HCT116 (cell line): Measurements from ENCODE around the gene P2RX1. TPM values are rescaled to one million over a fixed set of nuclear protein-coding genes. Genes with fewer than 3 reads are reported as not detected.

Experiments
- ATAC-seq: fragments of 200-7000 bp; cut with Tn5 transposase; 2 replicates; pipeline ENCODE4 v1.9.1; 2020; ENCODE audit warnings: mild to moderate bottlenecking, moderate library complexity
- BruUV-seq: library from RNA; stranded (reverse); fragments of 400-500 nt; replicated peaks from 2 replicates; lab custom pipeline; 2021; lab: Mats Ljungman, UMichigan
- CTCF ChIA-PET: fragments of 300-600 bp; sonication (Branson Sonifier 250); formaldehyde crosslinking; loops from one replicate; lab custom pipeline; 2021; ENCODE audit warnings: antibody characterized with exemption; lab: Charles Lee
- POLR2A ChIA-PET: fragments of 300-600, 350-600 bp; sonication (Branson Sonifier 250); formaldehyde crosslinking; loops from one replicate; lab custom pipeline; 2021; ENCODE audit warnings: antibody characterized with exemption; lab: Charles Lee
- RAD21 ChIA-PET, 2 experiments: fragments of 300-600 bp; sonication (Branson Sonifier 250); formaldehyde crosslinking; loops; one replicate each; lab custom pipeline; 2023; ENCODE audit warnings: low total read pairs in 2 of 2; ENCODE audit not compliant: uncharacterized antibody in 2 of 2, unreplicated experiment in 2 of 2, low non-redundant PET in 1 of 2; lab: Charles Lee
- DNase-seq: peaks from one replicate; pipeline ENCODE4 v3.0.0-alpha.2; 2010; ENCODE audit warnings: low read depth, low spot score
- H2AFZ ChIP-seq: fragments of 200-600 bp; shearing (Covaris generic), sonication (generic); 2 replicates; pipeline ENCODE4 v1.6.1; 2017; ENCODE audit warnings: low read depth, mixed run types, mixed read lengths, antibody characterized with exemption, low read length; ENCODE audit not compliant: poor library complexity, severe bottlenecking
- H3K27ac ChIP-seq: 2 replicates; pipeline ENCODE4 v1.5.1; 2012; ENCODE audit warnings: low read depth, low read length
- H3K27me3 ChIP-seq: fragments of 200-600 bp; sonication (generic); 2 replicates; pipeline ENCODE4 v1.6.1; 2016; ENCODE audit warnings: mixed run types, low read length, mixed read lengths; ENCODE audit not compliant: insufficient read depth
- H3K36me3 ChIP-seq, 2 experiments: fragments of 200-500 bp in 1 of 2; fragments of 200-600 bp in 1 of 2; sonication (Bioruptor generic) in 1 of 2; sonication (generic) in 1 of 2; 2 replicates each; pipeline versions ENCODE4 v1.5.1 to v1.6.1; 2014 to 2016; ENCODE audit warnings: low read length in 2 of 2, inconsistent platforms in 1 of 2, mixed read lengths in 1 of 2, mixed run types in 1 of 2; ENCODE audit not compliant: insufficient read depth in 2 of 2, control insufficient read depth in 1 of 2
- H3K4me1 ChIP-seq, 2 experiments: fragments of 200-600 bp in 1 of 2; sonication (generic) in 1 of 2; 2 replicates each; pipeline versions ENCODE4 v1.5.1 to v1.6.1; 2012 to 2017; ENCODE audit warnings: low read length in 2 of 2, inconsistent platforms in 1 of 2, mild to moderate bottlenecking in 1 of 2, mixed read lengths in 1 of 2, mixed run types in 1 of 2, moderate library complexity in 1 of 2; ENCODE audit not compliant: insufficient read depth in 2 of 2, control insufficient read depth in 1 of 2
- H3K4me2 ChIP-seq: fragments of 200-600 bp; sonication (generic); 2 replicates; pipeline ENCODE4 v1.6.1; 2017; ENCODE audit warnings: mixed run types, low read length, mixed read lengths
- H3K4me3 ChIP-seq, 2 experiments: fragments of 200-600 bp in 1 of 2; sonication (generic) in 1 of 2; replicated peaks in 1 of 2; 2 replicates each; pipeline ENCODE4 v1.5.1; 2011 to 2016; ENCODE audit warnings: low read length in 2 of 2, control low read depth in 1 of 2, low read depth in 1 of 2, mild to moderate bottlenecking in 1 of 2, mixed read lengths in 1 of 2, mixed run types in 1 of 2
- H3K79me2 ChIP-seq: fragments of 200-600 bp; sonication (generic); 2 replicates; pipeline ENCODE4 v1.6.1; 2017; ENCODE audit warnings: mild to moderate bottlenecking, mixed run types, low read length, moderate library complexity, mixed read lengths; ENCODE audit not compliant: insufficient read depth
- H3K9ac ChIP-seq: fragments of 200-600 bp; sonication (generic); 2 replicates; pipeline ENCODE4 v1.6.1; 2016; ENCODE audit warnings: low read length, mixed read lengths
- H3K9me2 ChIP-seq: fragments of 200-600 bp; sonication (generic), shearing (Covaris generic); 2 replicates; pipeline ENCODE4 v1.6.1; 2017; ENCODE audit warnings: mixed run types, mild to moderate bottlenecking, moderate library complexity; ENCODE audit not compliant: insufficient read depth
- H3K9me3 ChIP-seq, 2 experiments: fragments of 200-500 bp in 1 of 2; fragments of 200-600 bp in 1 of 2; sonication (Bioruptor generic) in 1 of 2; sonication (generic) in 1 of 2; 2 replicates each; pipeline ENCODE4 v1.6.1; 2014 to 2017; ENCODE audit warnings: low read length in 2 of 2, mixed read lengths in 2 of 2, inconsistent platforms in 1 of 2, low read depth in 1 of 2, mild to moderate bottlenecking in 1 of 2, mixed run types in 1 of 2, moderate library complexity in 1 of 2; ENCODE audit not compliant: control insufficient read depth in 1 of 2, insufficient read depth in 1 of 2
- H4K20me1 ChIP-seq: fragments of 200-600 bp; sonication (generic), shearing (Covaris generic); 2 replicates; pipeline ENCODE4 v1.6.1; 2017; ENCODE audit warnings: mixed run types, mild to moderate bottlenecking, moderate library complexity; ENCODE audit not compliant: insufficient read depth
- CTCF ChIP-seq, 3 experiments: fragments of 200-600 bp in 1 of 3; sonication (generic) in 1 of 3; IDR thresholded peaks in 2 of 3; conservative IDR thresholded peaks in 1 of 3; 2 replicates each; pipeline ENCODE4 v1.5.1; 2012 to 2017; ENCODE audit warnings: low read depth in 2 of 3, low read length in 2 of 3, antibody characterized with exemption in 1 of 3, borderline replicate concordance in 1 of 3, control low read depth in 1 of 3, mild to moderate bottlenecking in 1 of 3, mixed read lengths in 1 of 3, mixed run types in 1 of 3, moderate library complexity in 1 of 3; ENCODE audit not compliant: insufficient read depth in 1 of 3
- EGR1 ChIP-seq: IDR thresholded peaks from 2 replicates; pipeline ENCODE4 v1.6.1; 2012; ENCODE audit warnings: low read depth
- EZH2 ChIP-seq: fragments of 200-600 bp; sonication (generic); IDR thresholded peaks from 2 replicates; pipeline ENCODE4 v1.6.1; 2017; ENCODE audit warnings: antibody characterized with exemption, mixed run types
- FOSL1 ChIP-seq: IDR thresholded peaks from 2 replicates; pipeline ENCODE4 v1.6.1; 2012; ENCODE audit warnings: low read depth
- JUND ChIP-seq: IDR thresholded peaks from 2 replicates; pipeline ENCODE4 v1.6.1; 2012
- MAX ChIP-seq: IDR thresholded peaks from 2 replicates; pipeline ENCODE4 v1.6.1; 2012
- POLR2A ChIP-seq: IDR thresholded peaks from 2 replicates; pipeline ENCODE4 v1.7.0; 2011; ENCODE audit warnings: borderline replicate concordance; ENCODE audit not compliant: insufficient read depth, insufficient read length; ENCODE audit errors: extremely low read depth
- POLR2AphosphoS5 ChIP-seq: IDR thresholded peaks from 2 replicates; pipeline ENCODE4 v1.6.1; 2011; ENCODE audit warnings: mild to moderate bottlenecking, low read depth, low read length, moderate library complexity
- SIN3A ChIP-seq: IDR thresholded peaks from 2 replicates; pipeline ENCODE4 v1.6.1; 2012; ENCODE audit warnings: low read depth
- SP1 ChIP-seq: IDR thresholded peaks from 2 replicates; pipeline ENCODE4 v1.6.1; 2012; ENCODE audit warnings: low read depth
- YY1 ChIP-seq: IDR thresholded peaks from 2 replicates; pipeline ENCODE4 v1.6.1; 2011; ENCODE audit warnings: low read length, low read depth, moderate library complexity, mild to moderate bottlenecking; ENCODE audit not compliant: insufficient replicate concordance; ENCODE audit errors: extremely low read depth
- ZBTB33 ChIP-seq: IDR thresholded peaks from 2 replicates; pipeline ENCODE4 v1.6.1; 2011; ENCODE audit warnings: mild to moderate bottlenecking, low read length, moderate library complexity; ENCODE audit not compliant: insufficient replicate concordance; ENCODE audit errors: extremely low read depth
- ZFX ChIP-seq: fragments of 450-650 bp; IDR thresholded peaks from 2 replicates; pipeline ENCODE4 v1.6.1; 2017
- intact Hi-C: fragments of 100-400 bp; cut with micrococcal nuclease; formaldehyde crosslinking; loops from 2 replicates; pipeline ENCODE4 v1.10.0; 2022
- total RNA-seq: library from RNA; stranded (reverse); gene quantifications from one replicate; pipeline ENCODE4 v1.2.1, GENCODE V29; 2021; ENCODE audit not compliant: unreplicated experiment

P2RX1 gene
- total RNA-seq, 1 experiment from 2014 or later, result not detected

GRCh38 chr17:3888343-3889171 lies 27.7 kb downstream of the P2RX1 start:
- intact Hi-C loops, result no loop called here
- Histone ChIP-seq H3K9ac (peak overlapping the region; percentile 63), H3K4me2 (peak overlapping the region; percentile 89), H3K9me3 (no peaks in the 10 kb centered on the region), H4K20me1 (no peaks in the 10 kb centered on the region), H3K4me1 (peaks cover 61 to 75% of the 10 kb centered on the region in 2 experiments), H3K27me3 (no peaks in the 10 kb centered on the region), H2AFZ (no peak overlapping the region), H3K36me3 (peaks cover 4 to 8% of the 10 kb centered on the region in 2 experiments; a peak in 2 of 4 replicates), H3K27ac (peak overlapping the region; percentile 83), H3K9me2 (no peaks in the 10 kb centered on the region), H3K79me2 (peaks cover 16% of the 10 kb centered on the region; the same call in 1 of the 2 replicates), H3K4me3 (peak overlapping the region; percentile 40 to 53)
- peak; percentile 35 for ATAC-seq
- ChIA-PET POLR2A (no interaction called here), CTCF (interaction anchor here (0.6 kb wide), 1 partner anchor 26 kb away, joined by 3 read pairs; no protein-coding TSS in a partner anchor), RAD21 (no interaction called here)
- peak; percentile 72 for DNase-seq
- TSS peak; percentile 98 for BruUV-seq
- TF ChIP-seq JUND, result peak; percentile 60
- TF ChIP-seq ZFX, result peak; percentile 69; the same call in 1 of the 2 replicates
- peak; percentile 44; the same call in 1 of the 2 replicates for TF ChIP-seq FOSL1
- TF ChIP-seq EGR1, result peak; percentile 80
- peak; percentile 8 for TF ChIP-seq POLR2A
- peak; percentile 34; the same call in 1 of the 2 replicates for TF ChIP-seq SIN3A
- peak; percentile 72 for TF ChIP-seq POLR2AphosphoS5
- TF ChIP-seq YY1, result peak; percentile 24
- TF ChIP-seq SP1, result peak; percentile 63
- no peak for TF ChIP-seq EZH2
- peak; percentile 95 for TF ChIP-seq MAX
- no peak for TF ChIP-seq CTCF (IDR thresholded peaks at IDR 0.05 in 2 of 3, conservative IDR thresholded peaks at IDR 0.05 in 1 of 3; ENCODE audit: borderline replicate concordance in 1 of 3, insufficient read depth in 1 of 3, low read depth in 2 of 3, low read length in 2 of 3)
- no peak for TF ChIP-seq ZBTB33
